GM23338 (cell line): ENCODE results near the gene CMYA5. TPM values are rescaled to one million over a fixed set of nuclear protein-coding genes. Genes with fewer than 3 reads are reported as not detected.

Experiments
- ATAC-seq: fragments of 200-7000 bp; cut with Tn5 transposase; 3 replicates; pipeline ENCODE4 v1.9.1; 2020
- DNase-seq: peaks from one replicate; pipeline ENCODE4 v3.0.0-alpha.2; 2015; ENCODE audit warnings: low spot score
- H2AFZ ChIP-seq: fragments of 200-600 bp; sonication (generic); 2 replicates; pipeline ENCODE4 v1.8.0; 2016; ENCODE audit warnings: antibody characterized with exemption, mild to moderate bottlenecking, moderate library complexity
- H3F3A ChIP-seq: fragments of 200-600 bp; sonication (generic); replicated peaks from 2 replicates; pipeline ENCODE4 v1.8.0; 2017; ENCODE audit warnings: antibody characterized with exemption, mixed run types, low read depth
- H3K27ac ChIP-seq: fragments of 200-600 bp; sonication (generic); 2 replicates; pipeline ENCODE4 v1.6.1; 2016; ENCODE audit warnings: low read depth
- H3K27me3 ChIP-seq: fragments of 200-600 bp; sonication (generic); 2 replicates; pipeline ENCODE4 v1.8.0; 2016; ENCODE audit warnings: mild to moderate bottlenecking, mixed run types, moderate library complexity; ENCODE audit not compliant: insufficient read depth
- H3K36me3 ChIP-seq: fragments of 200-600 bp; sonication (generic); 2 replicates; pipeline ENCODE4 v1.8.0; 2016; ENCODE audit warnings: mild to moderate bottlenecking; ENCODE audit not compliant: insufficient read depth
- H3K4me1 ChIP-seq: fragments of 200-600 bp; sonication (generic); 2 replicates; pipeline ENCODE4 v1.8.0; 2016; ENCODE audit warnings: mild to moderate bottlenecking, moderate library complexity; ENCODE audit not compliant: insufficient read depth
- H3K4me2 ChIP-seq: fragments of 200-600 bp; sonication (generic); 2 replicates; pipeline ENCODE4 v1.7.1; 2017; ENCODE audit warnings: mixed run types
- H3K4me3 ChIP-seq: fragments of 200-600 bp; sonication (generic); 2 replicates; pipeline ENCODE4 v1.6.1; 2016; ENCODE audit warnings: mixed run types
- H3K79me2 ChIP-seq: fragments of 200-600 bp; sonication (generic); replicated peaks from 2 replicates; pipeline ENCODE4 v1.8.0; 2017; ENCODE audit warnings: mild to moderate bottlenecking; ENCODE audit not compliant: insufficient read depth
- H3K9me2 ChIP-seq: fragments of 200-600 bp; sonication (generic); 2 replicates; pipeline ENCODE4 v1.8.0; 2017; ENCODE audit not compliant: insufficient read depth
- H4K20me1 ChIP-seq: fragments of 200-600 bp; sonication (generic); replicated peaks from 2 replicates; pipeline ENCODE4 v1.8.0; 2017; ENCODE audit warnings: mild to moderate bottlenecking; ENCODE audit not compliant: insufficient read depth
- H3K27ac Mint-ChIP-seq: 2 replicates; pipeline ENCODE4 v1.8.0; 2020; ENCODE audit warnings: inconsistent platforms, mild to moderate bottlenecking, moderate library complexity, mixed read lengths
- H3K27me3 Mint-ChIP-seq: 3 replicates; pipeline ENCODE4 v1.8.0; 2022; ENCODE audit warnings: low read depth, mild to moderate bottlenecking, moderate library complexity, mixed read lengths, inconsistent platforms; ENCODE audit not compliant: insufficient read depth, poor library complexity
- H3K36me3 Mint-ChIP-seq: 3 replicates; pipeline ENCODE4 v1.8.0; 2021; ENCODE audit warnings: low read depth, mild to moderate bottlenecking, inconsistent platforms, moderate library complexity, mixed read lengths
- H3K4me1 Mint-ChIP-seq: 3 replicates; pipeline ENCODE4 v1.8.0; 2020; ENCODE audit warnings: mild to moderate bottlenecking, inconsistent platforms, mixed read lengths
- H3K4me3 Mint-ChIP-seq: 3 replicates; pipeline ENCODE4 v1.8.0; 2021; ENCODE audit warnings: moderate library complexity, mild to moderate bottlenecking, inconsistent platforms, mixed read lengths
- H3K9me3 Mint-ChIP-seq: 3 replicates; pipeline ENCODE4 v1.8.0; 2020; ENCODE audit warnings: moderate library complexity, mild to moderate bottlenecking, inconsistent platforms, mixed read lengths
- CREB1 ChIP-seq: fragments of 250-450 bp; sonication (Bioruptor Pico); IDR thresholded peaks from 2 replicates; pipeline ENCODE4 v1.5.0; 2020; ENCODE audit warnings: low read depth, mild to moderate bottlenecking, moderate library complexity
- EZH2 ChIP-seq: fragments of 200-600 bp; sonication (generic); IDR thresholded peaks from one replicate; pipeline ENCODE4 v1.8.0; 2017; ENCODE audit warnings: antibody characterized with exemption, mild to moderate bottlenecking, low read depth; ENCODE audit not compliant: unreplicated experiment
- EZH2phosphoT487 ChIP-seq: fragments of 200-600 bp; sonication (generic); IDR thresholded peaks from one replicate; pipeline ENCODE4 v1.8.1; 2018; ENCODE audit warnings: antibody characterized with exemption; ENCODE audit not compliant: unreplicated experiment
- JUNB ChIP-seq: IDR thresholded peaks from one replicate; pipeline ENCODE4 v1.6.1; 2016; ENCODE audit warnings: antibody characterized with exemption; ENCODE audit not compliant: unreplicated experiment
- NANOG ChIP-seq: IDR thresholded peaks from 2 replicates; pipeline ENCODE4 v1.6.1; 2016; ENCODE audit warnings: antibody characterized with exemption, borderline replicate concordance
- POLR2AphosphoS5 ChIP-seq: IDR thresholded peaks from 2 replicates; pipeline ENCODE4 v1.6.1; 2016; ENCODE audit warnings: antibody characterized with exemption, low read depth
- STAT1 ChIP-seq: IDR thresholded peaks from one replicate; pipeline ENCODE4 v1.6.1; 2016; ENCODE audit warnings: antibody characterized with exemption; ENCODE audit not compliant: unreplicated experiment
- ZNF114 ChIP-seq: fragments of 250-450 bp; sonication (Bioruptor Pico); IDR thresholded peaks from 2 replicates; pipeline ENCODE4 v1.5.0; 2020; ENCODE audit warnings: mild to moderate bottlenecking, moderate library complexity
- ZNF331 ChIP-seq: fragments of 250-450 bp; sonication (Bioruptor Pico); IDR thresholded peaks from 2 replicates; pipeline ENCODE4 v1.5.0; 2020; ENCODE audit warnings: low read depth, mild to moderate bottlenecking, moderate library complexity
- polyA plus RNA-seq: library from polyadenylated mRNA; unstranded; fragments of >200 nt; fragmentation: Nextera tagmentation; extraction: Ambion mirVana; gene quantifications from 2 replicates; pipeline ENCODE4 v1.2.1, GENCODE V29; 2016
- total RNA-seq: library from RNA; depleted of rRNA; stranded (reverse); fragments of >200 nt; shearing (Covaris generic); gene quantifications from 2 replicates; pipeline ENCODE4 v1.2.3, GENCODE V29; 2014
- TF ChIP-seq, protein P1 (sequence below), 2 experiments: fragments of 200-600 bp in 1 of 2; sonication (generic) in 1 of 2; conservative IDR thresholded peaks; 2 replicates each; pipeline versions ENCODE4 v1.5.1 to v1.6.1; 2016 to 2017; ENCODE audit warnings: antibody characterized with exemption in 2 of 2, low read depth in 2 of 2, mild to moderate bottlenecking in 2 of 2, moderate library complexity in 1 of 2
- TF ChIP-seq, protein P2 (sequence below): IDR thresholded peaks from 2 replicates; pipeline ENCODE4 v1.6.1; 2016; ENCODE audit warnings: antibody characterized with exemption
- TF ChIP-seq, protein P3 (sequence below): IDR thresholded peaks from one replicate; pipeline ENCODE4 v1.6.1; 2018; ENCODE audit warnings: antibody characterized with exemption; ENCODE audit not compliant: unreplicated experiment
- TF ChIP-seq, protein P4 (sequence below): fragments of 250-450 bp; sonication (Bioruptor Pico); IDR thresholded peaks from 2 replicates; pipeline ENCODE4 v1.5.0; 2020; ENCODE audit warnings: mild to moderate bottlenecking, moderate library complexity

The CMYA5 gene
- total and polyA plus RNA-seq, 2 experiments from 2014 or later = 0.45 to 0.49 TPM

DNA sequence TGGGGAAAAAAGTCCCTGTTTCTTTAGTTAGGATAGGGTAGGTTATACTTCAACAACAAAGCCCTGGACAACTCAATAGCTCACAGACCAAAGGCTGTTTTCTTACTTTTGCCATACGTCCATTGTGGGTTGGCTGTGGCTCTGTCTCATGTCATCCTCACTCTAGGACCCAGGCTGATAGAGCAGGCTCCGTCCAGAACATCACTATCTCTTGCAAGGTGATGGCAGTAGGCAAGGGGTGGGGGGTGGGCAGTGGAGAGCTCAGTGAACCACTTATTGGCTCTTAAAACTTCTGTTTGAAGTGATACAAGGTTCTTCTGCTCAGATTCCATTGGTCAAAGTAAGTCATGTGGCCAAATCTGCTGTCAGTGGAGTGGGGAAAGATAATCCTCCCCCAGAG lies 126.4 kb downstream of the CMYA5 start:
- no peak for ATAC-seq
- H3K4me3 ChIP-seq = no peak overlapping the region
- no peak overlapping the region for H3K4me2 ChIP-seq
- no peaks in the 10 kb centered on the region for H3K27me3 ChIP-seq
- no peak for DNase-seq
- H3K27ac ChIP-seq = no peak overlapping the region
- H3K27me3 Mint-ChIP-seq = no peaks in the 10 kb centered on the region
- H3K4me1 Mint-ChIP-seq = no peaks in the 10 kb centered on the region
- H4K20me1 ChIP-seq = no peaks in the 10 kb centered on the region
- peaks cover 4% of the 10 kb centered on the region; the same call in 2 of the 3 replicates for H3K9me3 Mint-ChIP-seq
- H3K27ac Mint-ChIP-seq = no peak overlapping the region
- no peak overlapping the region for H2AFZ ChIP-seq
- TF ChIP-seq, protein P1, sequence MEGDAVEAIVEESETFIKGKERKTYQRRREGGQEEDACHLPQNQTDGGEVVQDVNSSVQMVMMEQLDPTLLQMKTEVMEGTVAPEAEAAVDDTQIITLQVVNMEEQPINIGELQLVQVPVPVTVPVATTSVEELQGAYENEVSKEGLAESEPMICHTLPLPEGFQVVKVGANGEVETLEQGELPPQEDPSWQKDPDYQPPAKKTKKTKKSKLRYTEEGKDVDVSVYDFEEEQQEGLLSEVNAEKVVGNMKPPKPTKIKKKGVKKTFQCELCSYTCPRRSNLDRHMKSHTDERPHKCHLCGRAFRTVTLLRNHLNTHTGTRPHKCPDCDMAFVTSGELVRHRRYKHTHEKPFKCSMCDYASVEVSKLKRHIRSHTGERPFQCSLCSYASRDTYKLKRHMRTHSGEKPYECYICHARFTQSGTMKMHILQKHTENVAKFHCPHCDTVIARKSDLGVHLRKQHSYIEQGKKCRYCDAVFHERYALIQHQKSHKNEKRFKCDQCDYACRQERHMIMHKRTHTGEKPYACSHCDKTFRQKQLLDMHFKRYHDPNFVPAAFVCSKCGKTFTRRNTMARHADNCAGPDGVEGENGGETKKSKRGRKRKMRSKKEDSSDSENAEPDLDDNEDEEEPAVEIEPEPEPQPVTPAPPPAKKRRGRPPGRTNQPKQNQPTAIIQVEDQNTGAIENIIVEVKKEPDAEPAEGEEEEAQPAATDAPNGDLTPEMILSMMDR (conservative IDR thresholded peaks at IDR 0.05; ENCODE audit: low read depth in 2 of 2) = no peak
- TF ChIP-seq ZNF114 (CRISPR knock-in tag) (no peak), POLR2AphosphoS5 (no peak), ZNF331 (CRISPR knock-in tag) (no peak), EZH2phosphoT487 (no peak), STAT1 (no peak), NANOG (no peak), CREB1 (no peak), JUNB (no peak), EZH2 (no peak)
- TF ChIP-seq, protein P2, sequence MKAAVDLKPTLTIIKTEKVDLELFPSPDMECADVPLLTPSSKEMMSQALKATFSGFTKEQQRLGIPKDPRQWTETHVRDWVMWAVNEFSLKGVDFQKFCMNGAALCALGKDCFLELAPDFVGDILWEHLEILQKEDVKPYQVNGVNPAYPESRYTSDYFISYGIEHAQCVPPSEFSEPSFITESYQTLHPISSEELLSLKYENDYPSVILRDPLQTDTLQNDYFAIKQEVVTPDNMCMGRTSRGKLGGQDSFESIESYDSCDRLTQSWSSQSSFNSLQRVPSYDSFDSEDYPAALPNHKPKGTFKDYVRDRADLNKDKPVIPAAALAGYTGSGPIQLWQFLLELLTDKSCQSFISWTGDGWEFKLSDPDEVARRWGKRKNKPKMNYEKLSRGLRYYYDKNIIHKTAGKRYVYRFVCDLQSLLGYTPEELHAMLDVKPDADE = no peak
- TF ChIP-seq, protein P3, sequence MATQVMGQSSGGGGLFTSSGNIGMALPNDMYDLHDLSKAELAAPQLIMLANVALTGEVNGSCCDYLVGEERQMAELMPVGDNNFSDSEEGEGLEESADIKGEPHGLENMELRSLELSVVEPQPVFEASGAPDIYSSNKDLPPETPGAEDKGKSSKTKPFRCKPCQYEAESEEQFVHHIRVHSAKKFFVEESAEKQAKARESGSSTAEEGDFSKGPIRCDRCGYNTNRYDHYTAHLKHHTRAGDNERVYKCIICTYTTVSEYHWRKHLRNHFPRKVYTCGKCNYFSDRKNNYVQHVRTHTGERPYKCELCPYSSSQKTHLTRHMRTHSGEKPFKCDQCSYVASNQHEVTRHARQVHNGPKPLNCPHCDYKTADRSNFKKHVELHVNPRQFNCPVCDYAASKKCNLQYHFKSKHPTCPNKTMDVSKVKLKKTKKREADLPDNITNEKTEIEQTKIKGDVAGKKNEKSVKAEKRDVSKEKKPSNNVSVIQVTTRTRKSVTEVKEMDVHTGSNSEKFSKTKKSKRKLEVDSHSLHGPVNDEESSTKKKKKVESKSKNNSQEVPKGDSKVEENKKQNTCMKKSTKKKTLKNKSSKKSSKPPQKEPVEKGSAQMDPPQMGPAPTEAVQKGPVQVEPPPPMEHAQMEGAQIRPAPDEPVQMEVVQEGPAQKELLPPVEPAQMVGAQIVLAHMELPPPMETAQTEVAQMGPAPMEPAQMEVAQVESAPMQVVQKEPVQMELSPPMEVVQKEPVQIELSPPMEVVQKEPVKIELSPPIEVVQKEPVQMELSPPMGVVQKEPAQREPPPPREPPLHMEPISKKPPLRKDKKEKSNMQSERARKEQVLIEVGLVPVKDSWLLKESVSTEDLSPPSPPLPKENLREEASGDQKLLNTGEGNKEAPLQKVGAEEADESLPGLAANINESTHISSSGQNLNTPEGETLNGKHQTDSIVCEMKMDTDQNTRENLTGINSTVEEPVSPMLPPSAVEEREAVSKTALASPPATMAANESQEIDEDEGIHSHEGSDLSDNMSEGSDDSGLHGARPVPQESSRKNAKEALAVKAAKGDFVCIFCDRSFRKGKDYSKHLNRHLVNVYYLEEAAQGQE = no peak
- TF ChIP-seq, protein P4, sequence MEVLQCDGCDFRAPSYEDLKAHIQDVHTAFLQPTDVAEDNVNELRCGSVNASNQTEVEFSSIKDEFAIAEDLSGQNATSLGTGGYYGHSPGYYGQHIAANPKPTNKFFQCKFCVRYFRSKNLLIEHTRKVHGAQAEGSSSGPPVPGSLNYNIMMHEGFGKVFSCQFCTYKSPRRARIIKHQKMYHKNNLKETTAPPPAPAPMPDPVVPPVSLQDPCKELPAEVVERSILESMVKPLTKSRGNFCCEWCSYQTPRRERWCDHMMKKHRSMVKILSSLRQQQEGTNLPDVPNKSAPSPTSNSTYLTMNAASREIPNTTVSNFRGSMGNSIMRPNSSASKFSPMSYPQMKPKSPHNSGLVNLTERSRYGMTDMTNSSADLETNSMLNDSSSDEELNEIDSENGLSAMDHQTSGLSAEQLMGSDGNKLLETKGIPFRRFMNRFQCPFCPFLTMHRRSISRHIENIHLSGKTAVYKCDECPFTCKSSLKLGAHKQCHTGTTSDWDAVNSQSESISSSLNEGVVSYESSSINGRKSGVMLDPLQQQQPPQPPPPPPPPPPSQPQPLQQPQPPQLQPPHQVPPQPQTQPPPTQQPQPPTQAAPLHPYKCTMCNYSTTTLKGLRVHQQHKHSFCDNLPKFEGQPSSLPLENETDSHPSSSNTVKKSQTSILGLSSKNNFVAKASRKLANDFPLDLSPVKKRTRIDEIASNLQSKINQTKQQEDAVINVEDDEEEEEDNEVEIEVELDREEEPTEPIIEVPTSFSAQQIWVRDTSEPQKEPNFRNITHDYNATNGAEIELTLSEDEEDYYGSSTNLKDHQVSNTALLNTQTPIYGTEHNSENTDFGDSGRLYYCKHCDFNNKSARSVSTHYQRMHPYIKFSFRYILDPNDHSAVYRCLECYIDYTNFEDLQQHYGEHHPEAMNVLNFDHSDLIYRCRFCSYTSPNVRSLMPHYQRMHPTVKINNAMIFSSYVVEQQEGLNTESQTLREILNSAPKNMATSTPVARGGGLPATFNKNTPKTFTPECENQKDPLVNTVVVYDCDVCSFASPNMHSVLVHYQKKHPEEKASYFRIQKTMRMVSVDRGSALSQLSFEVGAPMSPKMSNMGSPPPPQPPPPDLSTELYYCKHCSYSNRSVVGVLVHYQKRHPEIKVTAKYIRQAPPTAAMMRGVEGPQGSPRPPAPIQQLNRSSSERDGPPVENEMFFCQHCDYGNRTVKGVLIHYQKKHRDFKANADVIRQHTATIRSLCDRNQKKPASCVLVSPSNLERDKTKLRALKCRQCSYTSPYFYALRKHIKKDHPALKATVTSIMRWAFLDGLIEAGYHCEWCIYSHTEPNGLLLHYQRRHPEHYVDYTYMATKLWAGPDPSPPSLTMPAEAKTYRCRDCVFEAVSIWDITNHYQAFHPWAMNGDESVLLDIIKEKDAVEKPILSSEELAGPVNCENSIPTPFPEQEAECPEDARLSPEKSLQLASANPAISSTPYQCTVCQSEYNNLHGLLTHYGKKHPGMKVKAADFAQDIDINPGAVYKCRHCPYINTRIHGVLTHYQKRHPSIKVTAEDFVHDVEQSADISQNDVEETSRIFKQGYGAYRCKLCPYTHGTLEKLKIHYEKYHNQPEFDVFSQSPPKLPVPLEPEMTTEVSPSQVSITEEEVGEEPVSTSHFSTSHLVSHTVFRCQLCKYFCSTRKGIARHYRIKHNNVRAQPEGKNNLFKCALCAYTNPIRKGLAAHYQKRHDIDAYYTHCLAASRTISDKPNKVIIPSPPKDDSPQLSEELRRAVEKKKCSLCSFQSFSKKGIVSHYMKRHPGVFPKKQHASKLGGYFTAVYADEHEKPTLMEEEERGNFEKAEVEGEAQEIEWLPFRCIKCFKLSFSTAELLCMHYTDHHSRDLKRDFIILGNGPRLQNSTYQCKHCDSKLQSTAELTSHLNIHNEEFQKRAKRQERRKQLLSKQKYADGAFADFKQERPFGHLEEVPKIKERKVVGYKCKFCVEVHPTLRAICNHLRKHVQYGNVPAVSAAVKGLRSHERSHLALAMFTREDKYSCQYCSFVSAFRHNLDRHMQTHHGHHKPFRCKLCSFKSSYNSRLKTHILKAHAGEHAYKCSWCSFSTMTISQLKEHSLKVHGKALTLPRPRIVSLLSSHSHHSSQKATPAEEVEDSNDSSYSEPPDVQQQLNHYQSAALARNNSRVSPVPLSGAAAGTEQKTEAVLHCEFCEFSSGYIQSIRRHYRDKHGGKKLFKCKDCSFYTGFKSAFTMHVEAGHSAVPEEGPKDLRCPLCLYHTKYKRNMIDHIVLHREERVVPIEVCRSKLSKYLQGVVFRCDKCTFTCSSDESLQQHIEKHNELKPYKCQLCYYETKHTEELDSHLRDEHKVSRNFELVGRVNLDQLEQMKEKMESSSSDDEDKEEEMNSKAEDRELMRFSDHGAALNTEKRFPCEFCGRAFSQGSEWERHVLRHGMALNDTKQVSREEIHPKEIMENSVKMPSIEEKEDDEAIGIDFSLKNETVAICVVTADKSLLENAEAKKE (CRISPR knock-in tag) = no peak
- no peaks in the 10 kb centered on the region for H3K36me3 ChIP-seq
- H3K4me3 Mint-ChIP-seq = no peak overlapping the region
- H3K79me2 ChIP-seq = no peaks in the 10 kb centered on the region
- H3K36me3 Mint-ChIP-seq = no peaks in the 10 kb centered on the region
- H3K4me1 ChIP-seq = no peaks in the 10 kb centered on the region
- H3K9me2 ChIP-seq = peaks cover 3% of the 10 kb centered on the region; the same call in 1 of the 2 replicates
- no peaks in the 10 kb centered on the region for H3F3A ChIP-seq
